ENCODE results near the gene KIAA0040.

KIAA0040 gene

DNA sequence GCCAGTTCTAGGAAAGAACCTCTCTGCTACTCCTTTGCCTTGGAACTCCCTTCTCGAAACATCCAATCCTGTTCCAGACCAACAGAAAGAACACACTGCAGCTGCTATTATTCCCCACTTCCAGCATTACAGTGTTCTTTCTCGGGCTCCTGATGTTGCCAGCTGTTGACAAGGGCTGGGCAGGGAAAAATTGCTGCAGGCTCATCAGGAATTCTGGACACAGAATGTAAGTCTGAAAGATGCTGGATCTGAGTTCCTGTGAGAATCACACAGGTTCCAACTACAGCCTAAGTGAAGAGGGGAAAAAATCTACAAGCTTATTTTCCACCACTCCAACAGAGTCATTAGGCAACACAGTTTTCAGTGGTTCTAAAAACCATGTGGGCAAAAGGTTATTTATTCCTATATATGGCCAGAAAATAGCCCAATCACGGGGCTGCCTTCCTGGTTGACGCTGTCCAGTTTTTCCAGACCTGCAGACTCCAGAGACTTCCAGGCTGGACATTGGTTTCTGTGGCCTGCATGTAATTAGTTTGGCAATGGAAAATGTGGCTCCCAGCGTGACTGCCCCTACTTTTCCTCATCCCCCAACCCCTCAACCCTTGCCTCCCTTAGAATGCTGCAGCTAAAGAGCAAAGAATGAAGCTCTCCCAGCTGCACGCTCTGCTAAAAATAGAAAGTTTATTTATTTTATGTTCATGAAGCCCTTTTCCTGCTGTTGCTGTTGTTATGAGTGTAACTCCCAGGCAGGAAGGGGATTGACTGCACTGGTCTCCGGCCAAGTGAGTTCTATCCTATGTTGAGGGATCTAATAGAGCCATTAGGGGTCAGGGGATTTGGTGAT is 8.3 kb upstream of the KIAA0040 start:
- DNase-seq: peak; percentile 80

DNA sequence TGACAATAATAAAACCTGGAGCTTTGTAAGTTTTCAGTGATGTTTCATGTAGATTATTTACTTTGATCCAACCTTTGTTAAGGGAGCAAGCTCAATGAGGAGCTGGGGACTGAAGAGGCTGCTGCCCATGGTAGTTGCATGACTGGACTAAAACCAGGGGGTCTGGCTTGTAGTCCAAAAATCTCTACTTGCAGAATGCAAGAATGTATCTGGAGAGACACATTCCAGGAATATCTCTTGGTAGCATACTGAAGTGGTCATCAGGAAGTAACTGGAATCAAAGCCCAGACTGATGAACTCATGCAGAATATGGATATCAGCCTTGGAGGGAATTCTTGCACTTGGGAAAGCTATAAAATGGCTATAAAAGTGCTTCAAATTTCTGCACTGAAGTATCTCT is 5.8 kb upstream of the KIAA0040 start:
- no peak for DNase-seq

DNA sequence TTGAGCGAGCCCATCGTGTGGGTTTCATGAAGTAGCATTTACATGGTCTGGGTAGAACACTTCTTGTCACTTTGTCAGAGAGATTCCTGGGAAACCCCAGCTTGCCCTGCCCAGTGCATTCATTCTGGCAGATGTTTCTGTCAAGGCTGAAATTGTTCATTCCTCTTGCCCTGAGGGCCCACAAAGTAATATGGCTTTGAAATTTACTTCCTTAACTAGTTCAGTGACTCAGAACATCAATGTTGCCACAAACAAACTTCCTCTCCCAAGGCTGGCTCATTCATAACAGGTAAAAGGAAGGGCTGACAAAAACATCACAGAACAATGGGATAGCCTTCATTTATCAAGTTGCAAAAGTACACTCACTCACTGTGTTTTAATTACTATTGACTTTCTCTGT is 5.0 kb upstream of the KIAA0040 start:
- DNase-seq: no peak

DNA sequence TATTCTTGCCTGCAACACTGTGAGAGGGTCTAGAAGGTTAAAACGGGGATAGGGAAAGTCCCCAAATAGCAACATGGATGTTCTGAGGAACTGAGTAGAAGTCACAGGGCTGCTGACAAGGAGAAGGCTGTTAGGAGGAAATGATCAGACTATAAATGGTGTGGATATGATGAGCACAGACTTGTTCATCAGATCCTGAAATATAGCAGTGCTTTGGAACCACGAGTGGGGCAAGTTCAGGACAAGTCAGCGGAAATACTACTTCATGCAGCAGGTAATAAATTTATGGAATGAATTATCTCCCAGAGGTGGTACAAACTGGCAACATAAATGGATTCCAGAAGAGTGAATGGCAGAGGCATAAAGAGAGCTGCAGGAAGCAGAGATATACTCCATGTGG is 3.2 kb upstream of the KIAA0040 start:
- DNase-seq: no peak

DNA sequence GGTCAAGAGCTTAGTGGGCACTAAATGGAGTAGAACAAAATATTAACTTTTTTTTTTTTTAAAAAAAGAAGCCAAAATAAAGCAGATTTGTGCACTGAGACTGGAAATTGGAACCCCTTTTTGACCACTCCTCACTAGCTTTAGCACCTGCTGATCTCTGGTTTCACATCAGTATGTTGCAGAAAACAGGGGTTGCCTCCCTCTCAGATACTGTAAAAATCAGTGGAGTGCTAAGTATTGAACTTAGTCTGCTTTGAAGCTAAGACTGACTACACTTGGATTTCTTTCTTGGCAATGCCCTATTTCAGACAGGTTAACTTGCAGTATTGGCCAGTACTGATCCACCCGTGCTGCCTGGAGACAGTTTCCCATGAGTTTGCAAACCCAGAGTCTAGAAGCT is 2.7 kb upstream of the KIAA0040 start:
- DNase-seq: no peak

DNA sequence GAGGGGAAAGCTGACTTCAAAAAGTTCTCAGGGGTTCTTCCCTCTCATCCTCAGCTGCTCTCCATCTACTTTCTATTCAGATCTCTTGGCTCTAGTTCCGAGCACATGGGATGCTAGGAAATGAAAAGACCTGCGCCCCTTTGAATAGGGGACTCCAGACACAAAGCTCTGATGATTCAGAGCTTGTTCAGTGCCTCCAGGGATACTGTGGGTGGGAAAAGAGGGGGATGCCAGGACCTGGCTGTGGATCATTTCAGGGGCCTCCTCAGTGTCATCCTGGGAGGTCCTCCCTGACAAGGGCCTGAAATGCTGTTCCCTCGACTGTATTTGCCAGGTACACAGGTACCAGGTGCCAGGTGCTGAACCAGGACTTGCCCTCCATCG is 943 bp upstream of the KIAA0040 start:
- no peak for DNase-seq

DNA sequence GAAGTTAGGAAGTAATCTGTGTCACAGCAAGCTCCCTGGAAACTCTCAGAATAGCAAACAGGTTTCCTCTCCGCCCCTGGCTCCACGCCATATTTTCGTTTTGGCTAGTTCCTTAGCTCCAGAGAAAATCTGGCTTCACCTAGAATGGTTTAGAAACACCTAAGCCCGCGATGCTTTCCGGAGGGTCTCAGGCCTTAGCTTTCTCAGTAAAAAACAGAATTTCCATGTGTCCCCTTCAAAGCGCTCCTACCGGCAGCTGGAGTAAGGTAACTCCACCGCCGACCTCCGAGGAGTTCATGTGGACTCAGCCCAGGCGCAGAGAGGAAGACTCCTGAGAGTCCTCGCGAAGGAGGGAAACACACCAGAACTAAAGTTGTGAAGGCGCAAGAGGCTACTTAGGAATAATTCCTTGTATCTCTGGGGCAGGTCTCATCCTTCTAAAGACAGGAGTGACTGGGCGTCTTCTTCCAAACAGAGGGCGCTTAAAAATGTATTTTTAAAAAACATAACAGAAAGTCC is 406 bp downstream of the KIAA0040 start:
- DNase-seq: peak; percentile 71

DNA sequence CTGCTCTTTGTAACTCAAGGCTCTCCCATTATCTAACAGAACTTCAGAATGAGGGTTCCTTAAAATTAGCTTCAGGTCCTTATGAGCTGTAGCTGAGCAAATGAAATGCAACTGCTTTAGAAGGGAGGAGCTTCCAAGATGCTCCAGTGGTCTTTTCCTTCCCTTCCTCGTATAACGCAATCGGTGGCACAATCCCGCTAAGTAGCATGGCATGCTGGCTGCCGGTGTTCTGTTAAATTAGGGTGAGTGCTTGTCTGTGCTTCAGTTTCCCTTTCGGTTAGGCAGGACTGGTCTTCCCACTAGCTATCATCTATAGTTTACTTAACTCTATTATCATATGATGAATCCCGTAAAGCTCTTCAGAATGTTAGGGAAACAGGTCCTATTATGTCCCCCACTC is 917 bp downstream of the KIAA0040 start:
- DNase-seq: no peak

DNA sequence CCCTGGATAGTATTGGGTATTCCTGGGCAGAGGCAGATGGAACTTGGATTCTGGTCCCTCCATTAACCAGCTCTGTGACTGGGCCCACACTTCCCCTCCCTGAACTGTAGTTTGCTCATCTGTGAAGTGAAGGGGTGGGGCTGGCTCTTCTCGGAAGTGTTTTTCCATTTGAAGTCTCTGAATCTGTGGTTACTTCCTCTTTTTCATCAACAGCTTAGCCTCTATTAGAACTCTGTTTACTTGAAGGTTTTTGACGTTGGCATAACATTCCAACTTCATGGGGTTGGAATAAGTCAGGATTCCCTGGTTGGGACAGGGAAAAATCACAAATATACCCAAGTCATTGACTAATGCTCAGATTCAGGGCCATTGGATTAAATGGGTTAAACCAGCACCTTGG is 3.6 kb downstream of the KIAA0040 start:
- no peak for DNase-seq

DNA sequence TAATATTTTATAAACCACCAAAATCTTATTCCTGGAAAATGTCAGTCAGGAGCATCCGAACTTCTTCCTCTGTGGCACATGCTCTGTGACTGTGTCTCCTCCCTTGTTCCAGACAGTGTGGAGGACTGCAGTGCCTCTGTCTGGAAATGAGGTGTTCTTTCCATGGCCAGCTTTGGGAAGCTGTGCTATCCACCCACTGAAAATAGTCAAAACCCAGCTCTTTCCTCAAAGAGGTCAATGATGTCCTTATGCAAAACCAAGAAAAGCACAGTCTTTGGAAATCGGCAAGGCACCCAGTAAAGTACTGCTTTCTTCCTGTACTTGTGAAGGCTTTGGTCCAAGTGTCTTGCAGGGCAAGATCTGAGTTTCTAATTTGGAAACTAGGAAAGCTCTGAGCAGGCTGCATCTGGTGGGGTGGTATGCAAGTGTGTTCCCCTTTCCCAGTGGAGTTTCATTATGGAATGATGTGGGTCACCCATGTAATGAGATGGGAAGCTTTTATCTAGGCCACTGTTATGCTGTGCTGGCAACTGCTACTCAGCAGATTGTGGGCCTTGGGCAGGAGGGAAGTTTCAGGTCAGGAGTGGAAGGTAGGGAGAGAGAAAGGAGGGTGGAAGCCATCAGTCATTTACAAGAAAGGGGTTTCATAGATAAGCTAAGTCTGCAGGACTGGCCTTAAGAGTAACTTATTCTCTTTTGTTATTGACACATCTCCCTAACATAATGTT is 6.0 kb downstream of the KIAA0040 start:
- DNase-seq: no peak

DNA sequence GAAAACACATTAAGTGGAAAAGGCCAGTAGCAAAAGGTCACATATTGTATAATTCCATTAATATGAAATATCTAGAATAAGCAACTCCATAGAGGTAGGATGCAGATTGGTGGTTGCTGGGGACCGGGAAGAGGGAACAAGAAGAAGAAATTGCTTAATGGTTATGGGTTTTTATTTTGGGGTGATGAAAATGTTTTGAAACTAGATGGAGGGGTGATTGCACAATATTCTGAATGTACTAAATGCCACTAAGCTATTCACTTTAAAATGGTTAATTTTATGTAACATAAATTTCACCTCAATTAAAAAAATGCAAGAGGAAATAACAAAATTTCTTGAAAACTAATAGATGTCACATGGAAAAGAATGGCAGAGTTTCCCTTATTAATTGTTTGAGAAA is 6.7 kb downstream of the KIAA0040 start:
- no peak for DNase-seq

DNA sequence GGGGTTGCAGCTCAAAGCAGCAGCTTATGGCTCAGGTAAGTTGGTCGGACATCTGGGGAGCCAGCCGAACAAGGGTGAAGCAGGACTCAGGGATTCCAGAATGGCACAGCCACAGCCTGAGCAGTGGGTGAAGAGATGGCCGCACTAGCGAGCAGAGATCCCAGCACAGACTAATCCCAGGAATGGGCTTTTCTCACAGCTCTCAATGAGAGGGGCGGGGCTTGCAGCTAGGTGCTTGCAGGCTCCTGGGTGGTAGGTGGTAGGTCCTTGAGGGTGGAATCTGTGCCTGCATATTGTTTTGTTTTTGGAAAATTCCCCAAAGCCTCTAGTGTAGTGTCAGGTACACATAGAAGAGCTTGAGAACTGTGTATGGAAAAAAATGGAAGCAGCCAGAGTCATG is 9.0 kb downstream of the KIAA0040 start:
- DNase-seq: no peak

DNA sequence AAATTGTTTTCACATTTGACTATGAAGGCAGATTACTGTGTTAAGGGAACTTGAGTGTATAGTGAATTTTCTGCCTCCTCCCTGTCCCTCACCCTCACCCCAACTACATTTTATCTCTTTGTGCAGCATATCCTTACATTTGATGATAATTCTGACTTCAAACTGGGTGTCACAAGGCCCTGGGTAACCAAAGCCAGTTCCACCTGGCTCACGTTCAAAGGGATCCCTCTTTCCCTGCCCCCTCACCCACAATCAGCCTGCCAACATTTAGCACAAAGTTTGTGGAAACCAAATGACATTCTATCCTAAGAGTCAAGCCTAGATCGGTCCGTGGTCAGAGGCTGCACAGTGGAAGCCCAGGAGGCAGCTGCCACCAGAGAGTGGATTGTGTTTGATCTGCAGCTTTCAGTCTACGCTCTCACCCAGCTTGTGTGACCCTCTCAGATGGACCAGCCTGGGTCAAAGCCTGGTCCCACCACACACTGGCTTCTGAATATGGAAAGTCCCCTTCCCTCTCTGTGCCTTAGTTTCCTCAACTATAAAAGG is 10.3 kb downstream of the KIAA0040 start:
- no peak for DNase-seq

DNA sequence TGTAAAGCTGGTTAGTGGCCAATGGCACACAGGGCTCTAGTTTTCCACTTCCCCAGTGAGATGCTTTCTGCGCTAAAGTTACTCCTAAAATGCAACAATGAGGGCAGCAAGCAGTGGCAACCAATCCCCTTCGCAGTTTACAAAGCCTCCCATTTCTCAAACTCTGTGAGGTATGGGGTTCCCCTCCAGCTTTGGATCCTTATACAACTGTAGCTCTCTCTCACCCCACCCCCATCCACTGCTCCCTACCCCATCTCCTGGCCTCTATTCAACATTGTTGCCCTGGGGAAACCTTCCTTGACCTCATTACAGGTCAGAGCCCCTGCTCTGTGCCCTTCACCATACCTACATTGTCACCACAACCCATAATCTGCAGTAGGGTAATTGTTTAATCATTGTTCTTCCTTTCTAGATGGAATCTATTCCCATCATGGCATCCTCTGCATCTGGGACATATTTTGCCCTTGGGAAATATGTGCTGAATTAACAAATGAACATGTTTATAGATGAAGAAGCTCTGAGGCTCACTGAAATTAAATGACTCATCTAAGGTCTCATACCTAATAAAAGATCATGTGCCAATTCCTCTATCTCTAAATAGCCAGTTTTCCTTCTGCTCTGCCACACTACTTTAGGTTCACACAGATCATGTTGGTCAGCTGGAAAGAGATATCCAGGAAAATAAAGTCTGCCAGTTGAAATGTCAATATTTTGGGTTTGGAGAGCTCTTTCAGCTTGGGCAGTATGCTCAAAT is 12.6 kb downstream of the KIAA0040 start:
- no peak for DNase-seq

DNA sequence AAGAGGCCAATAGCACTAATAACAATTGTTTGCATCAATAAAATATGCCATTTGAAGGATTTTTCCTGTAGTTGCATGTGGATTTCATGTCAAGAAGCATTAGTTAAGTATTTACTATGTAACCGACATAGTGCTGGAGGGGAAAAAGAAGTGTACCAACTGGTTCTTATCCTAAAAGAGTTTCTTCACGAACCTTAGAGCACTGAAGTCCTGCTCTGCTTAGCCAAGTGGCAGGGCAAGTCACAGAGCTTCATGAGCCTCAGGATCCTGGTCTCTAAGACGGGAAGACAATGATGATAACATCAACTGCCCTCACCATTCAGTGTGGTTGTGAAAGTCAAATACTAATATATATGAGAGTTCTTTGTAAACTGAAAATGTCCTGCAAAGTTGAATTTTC is 14.1 kb downstream of the KIAA0040 start:
- DNase-seq: no peak

DNA sequence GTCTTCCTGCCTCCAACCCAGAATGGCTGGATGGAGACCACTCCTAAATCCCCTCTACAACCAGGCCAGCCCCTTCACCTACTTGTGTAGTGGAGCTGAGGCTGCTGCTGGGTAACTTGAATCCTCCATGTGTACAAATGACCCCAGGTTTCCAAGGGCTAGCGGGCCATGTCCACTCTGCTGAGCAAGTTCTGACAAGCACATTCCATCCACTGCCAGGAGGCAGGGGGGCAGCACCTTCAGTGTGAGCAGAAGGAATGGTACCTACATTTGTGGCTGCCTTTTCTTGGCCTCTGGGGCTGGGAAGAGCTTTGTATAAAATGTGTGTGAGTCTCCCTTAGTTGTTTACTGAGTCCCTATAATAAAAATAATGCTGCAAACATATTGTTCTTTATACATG is 14.5 kb downstream of the KIAA0040 start:
- DNase-seq: no peak

DNA sequence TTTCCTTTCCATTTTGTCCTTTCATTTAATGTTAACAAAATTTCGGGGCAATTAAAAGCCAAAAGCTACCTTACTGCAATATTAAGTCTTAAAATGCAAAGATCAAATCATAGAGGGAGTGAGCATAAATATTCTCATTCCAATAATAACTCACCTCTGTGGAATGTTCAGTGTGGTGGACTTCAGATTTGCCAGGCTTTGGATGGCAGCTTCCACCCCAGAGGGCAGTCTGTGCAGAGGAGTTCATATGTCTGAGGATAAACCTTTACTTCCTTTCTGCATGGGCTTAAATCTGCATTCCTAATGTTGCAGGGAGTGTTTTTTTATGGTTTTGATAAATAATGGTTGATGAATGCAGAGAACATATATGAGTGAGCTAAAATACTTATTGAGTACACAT is 16.3 kb downstream of the KIAA0040 start:
- DNase-seq: no peak

DNA sequence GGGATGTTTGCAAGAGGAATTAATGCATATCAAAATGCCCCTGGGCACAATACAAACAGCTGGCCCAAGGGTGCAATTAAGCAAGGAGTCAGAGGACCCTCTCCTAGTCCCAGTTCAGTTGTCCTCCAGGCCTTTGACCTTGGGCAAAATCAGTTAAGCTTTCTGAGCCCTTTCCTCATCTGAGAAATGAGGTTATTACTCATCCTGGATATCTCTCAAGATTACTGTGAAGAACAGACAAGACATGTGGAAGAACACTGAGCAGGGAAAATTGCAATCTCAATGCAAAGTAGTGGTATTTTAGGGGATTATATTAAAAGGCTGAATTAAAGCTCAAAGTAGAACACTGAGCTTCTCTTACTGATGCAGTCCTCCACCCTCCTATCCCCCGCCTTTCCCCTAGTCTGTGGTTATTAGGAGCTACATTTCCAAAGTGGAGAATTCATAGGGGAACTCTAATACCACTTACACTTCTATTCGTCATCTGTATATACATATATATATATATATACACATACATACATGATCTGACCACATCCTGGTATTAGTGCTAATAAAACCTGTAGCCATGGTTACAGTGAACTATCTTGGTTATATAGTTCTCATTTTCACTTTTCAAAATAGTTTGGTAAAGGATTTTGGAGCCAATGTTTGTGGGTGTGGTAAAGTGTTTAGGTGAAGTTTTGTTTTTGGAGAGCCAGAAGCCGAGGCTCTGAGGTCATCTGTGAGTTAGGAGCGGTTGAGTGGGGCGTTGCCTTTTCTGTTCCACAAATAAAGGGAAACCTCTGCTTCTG is 18.1 kb downstream of the KIAA0040 start:
- DNase-seq: peak; percentile 31

DNA sequence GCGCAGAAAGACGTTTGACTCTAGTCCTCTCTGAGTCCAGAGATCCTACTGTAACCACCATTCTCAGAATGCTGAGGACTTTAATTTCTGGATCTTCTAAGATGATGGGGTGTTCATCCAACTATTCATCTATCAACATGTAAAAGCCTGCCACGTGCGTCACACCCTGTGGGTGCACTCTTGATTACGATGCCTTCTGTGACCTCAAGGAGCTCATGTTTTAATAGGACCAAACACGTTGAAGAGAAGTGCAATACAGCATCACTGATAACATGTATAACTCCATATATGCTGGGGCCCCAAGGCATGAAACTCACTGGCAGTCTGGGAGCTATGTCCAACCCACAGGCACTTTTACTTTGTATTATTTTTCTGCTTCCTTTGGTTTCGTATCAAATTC is 19.0 kb downstream of the KIAA0040 start:
- DNase-seq: no peak

DNA sequence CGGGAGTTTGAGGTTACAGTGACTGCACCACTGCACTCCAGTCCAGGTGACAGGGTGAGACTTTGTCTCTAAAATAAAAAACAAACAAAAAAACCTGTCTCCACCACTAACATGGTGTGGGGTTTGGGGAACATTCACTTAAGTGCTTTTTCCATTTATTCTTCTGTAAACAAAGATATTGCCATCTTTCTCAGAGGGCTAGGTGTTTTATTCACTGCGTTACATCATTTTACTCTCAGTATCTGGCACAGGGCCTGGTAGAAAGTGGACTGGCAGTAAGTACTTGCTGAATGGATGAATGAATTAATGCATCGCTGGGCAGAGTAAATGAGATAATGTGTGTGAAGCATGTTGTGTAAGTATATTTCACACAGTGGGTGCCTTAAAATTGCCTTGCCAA is 20.1 kb downstream of the KIAA0040 start:
- DNase-seq: no peak

DNA sequence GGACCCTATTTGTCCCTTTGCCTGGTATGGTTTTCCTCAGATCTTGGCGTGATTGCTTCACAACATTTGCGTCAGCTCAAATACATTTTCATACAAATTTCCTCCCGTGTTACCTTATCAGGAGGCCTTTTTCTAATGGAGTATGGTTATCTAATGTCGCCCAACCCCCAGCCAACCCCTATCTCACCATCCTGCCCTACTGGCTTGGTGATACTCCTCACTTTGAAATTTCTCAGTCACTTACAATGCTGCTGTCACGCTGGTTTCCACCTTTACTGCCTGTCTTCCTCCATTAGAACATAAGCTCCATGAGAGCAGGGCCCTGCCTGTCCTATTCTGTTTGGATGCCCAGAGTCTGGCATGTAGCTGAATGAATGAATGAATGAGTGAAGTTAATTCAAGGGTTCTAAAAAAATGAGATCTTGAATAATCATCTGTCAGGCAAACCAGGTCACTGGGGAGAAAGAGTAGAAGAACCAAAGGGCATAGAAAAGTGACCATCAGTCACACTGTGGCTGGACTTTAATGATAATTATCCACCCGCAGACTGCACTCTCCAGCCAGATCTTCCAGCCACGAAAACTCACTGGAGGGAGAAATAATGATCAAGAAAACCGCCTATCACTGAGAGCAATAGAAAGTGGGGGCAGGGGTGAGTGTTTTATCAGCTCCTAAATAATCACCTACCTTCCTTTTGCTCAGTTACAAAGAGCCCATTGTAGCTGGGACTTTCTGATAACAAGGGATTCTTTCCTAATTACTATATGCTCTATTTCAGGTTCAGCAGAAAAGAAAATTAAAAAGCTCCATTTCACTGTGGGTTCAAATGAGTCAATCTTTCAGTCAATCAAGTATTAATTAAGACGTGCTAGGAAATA is 21.3 kb downstream of the KIAA0040 start:
- no peak for DNase-seq
